Head of caudate nucleus (tissue), 42 donors: ENCODE data around the gene TNIK.
"Not testable (repeated sequence)": the region's sequence is repeated elsewhere in the genome, so short reads cannot be mapped to it uniquely, and the experiment has no call there.

Source experiments
- DNase-seq, 42 donors: peaks; one replicate each; pipeline versions ENCODE4 v3.0.0 to v3.0.0-alpha.2; 2020 to 2021; ENCODE audit warnings: mixed read lengths in 7 of 42
- intact Hi-C: fragments of 100-400 bp; cut with DNase I; formaldehyde crosslinking; loops from one replicate; pipeline ENCODE4 v1.15.0; 2022

TNIK gene

GRCh38 chr3:171378586-171378985 is 81.6 kb downstream of the TNIK start:
- intact Hi-C loops, result no loop called here
- DNase-seq, result no peak

GRCh38 chr3:171377859-171378258 is 82.3 kb downstream of the TNIK start:
- intact Hi-C loops, result no loop called here
- no peak for DNase-seq

- no peak for DNase-seq
- intact Hi-C loops, result no loop called here
These were observed 83.6 kb downstream of the TNIK start for GRCh38 chr3:171376596-171376947.

- intact Hi-C loops, result no loop called here
- DNase-seq, result peak in 9 of 42 donors; percentile 19 to 54 (median 31)
These were observed 84.3 kb downstream of the TNIK start for GRCh38 chr3:171375666-171376595.

- DNase-seq, result no peak
- intact Hi-C loops, result no loop called here
These were observed 85.4 kb downstream of the TNIK start for GRCh38 chr3:171374661-171375285.

- intact Hi-C loops, result no loop called here
- no peak for DNase-seq
These were observed 85.9 kb downstream of the TNIK start for GRCh38 chr3:171374260-171374659.

- intact Hi-C loops, result no loop called here
- DNase-seq, result no peak
These were observed 86.5 kb downstream of the TNIK start for GRCh38 chr3:171373711-171374110.

GRCh38 chr3:171372694-171373093 is 87.5 kb downstream of the TNIK start:
- intact Hi-C loops, result no loop called here
- DNase-seq, result no peak

GRCh38 chr3:171371354-171371753 is 88.9 kb downstream of the TNIK start:
- DNase-seq, result no peak
- intact Hi-C loops, result no loop called here

- intact Hi-C loops, result no loop called here
- no peak for DNase-seq
These were observed 91.0 kb downstream of the TNIK start for GRCh38 chr3:171369156-171369555.

GRCh38 chr3:171366738-171367137 is 93.5 kb downstream of the TNIK start:
- DNase-seq, result not testable (repeated sequence)

GRCh38 chr3:171366043-171366442 is 94.2 kb downstream of the TNIK start:
- intact Hi-C loops, result no loop called here
- DNase-seq, result no peak

More at GRCh38 chr3:171366738-171367137, 93.5 kb downstream of the TNIK start:
- intact Hi-C loops, result not testable (repeated sequence)

GRCh38 chr3:171365489-171365888 is 94.7 kb downstream of the TNIK start:
- intact Hi-C loops, result no loop called here
- no peak for DNase-seq

- no peak for DNase-seq
- intact Hi-C loops, result no loop called here
These were observed 95.7 kb downstream of the TNIK start for GRCh38 chr3:171364500-171364899.

- intact Hi-C loops, result no loop called here
- DNase-seq, result no peak
These were observed 97.0 kb downstream of the TNIK start for GRCh38 chr3:171363202-171363601.

- no peak for DNase-seq
- intact Hi-C loops, result no loop called here
These were observed 97.6 kb downstream of the TNIK start for GRCh38 chr3:171362575-171362974.

GRCh38 chr3:171358881-171359198 is 101.4 kb downstream of the TNIK start:
- intact Hi-C loops, result no loop called here

GRCh38 chr3:171358181-171358880 is 101.9 kb downstream of the TNIK start:
- DNase-seq, result no peak

More at GRCh38 chr3:171358881-171359198, 101.4 kb downstream of the TNIK start:
- DNase-seq, result no peak

GRCh38 chr3:171357721-171358120 is 102.5 kb downstream of the TNIK start:
- DNase-seq, result no peak
- intact Hi-C loops, result no loop called here

More at GRCh38 chr3:171358181-171358880, 101.9 kb downstream of the TNIK start:
- intact Hi-C loops, result no loop called here

GRCh38 chr3:171356251-171356650 is 104.0 kb downstream of the TNIK start:
- intact Hi-C loops, result no loop called here
- no peak for DNase-seq
